Thoracic aorta (tissue), 2 donors: Measurements from ENCODE around the gene FBXO24. TPM values are rescaled to one million over a fixed set of nuclear protein-coding genes. Genes with fewer than 3 reads are reported as not detected.
"Not testable (repeated sequence)": the region's sequence is repeated elsewhere in the genome, so short reads cannot be mapped to it uniquely, and the experiment has no call there.

Source experiments
- ATAC-seq: fragments of 150-250 bp; one replicate; pipeline ENCODE4 v1.8.0; 2017; ENCODE audit warnings: low read depth; ENCODE audit not compliant: insufficient number of reproducible peaks, low FRiP score
- DNase-seq: peaks from one replicate; pipeline ENCODE4 v3.0.0-alpha.2; 2020; ENCODE audit warnings: low spot score
- H3K27ac ChIP-seq, 2 donors: fragments of 200-600 bp; sonication (generic); 1 replicate in 1 of 2; 2 replicates in 1 of 2; pipeline ENCODE4 v1.5.1; 2016; ENCODE audit warnings: mild to moderate bottlenecking in 2 of 2, moderate library complexity in 2 of 2
- H3K27me3 ChIP-seq: fragments of 200-600 bp; sonication (generic); replicated peaks from 2 replicates; pipeline ENCODE4 v1.6.0; 2016; ENCODE audit warnings: mild to moderate bottlenecking; ENCODE audit not compliant: insufficient read depth
- H3K36me3 ChIP-seq: fragments of 200-600 bp; sonication (generic); one replicate; pipeline ENCODE4 v1.5.1; 2016
- H3K4me1 ChIP-seq, 2 donors: fragments of 200-600 bp; sonication (generic); 1 replicate in 1 of 2; 2 replicates in 1 of 2; pipeline versions ENCODE4 v1.5.1 to v1.6.0; 2016; ENCODE audit warnings: low read depth in 2 of 2, mild to moderate bottlenecking in 1 of 2; ENCODE audit not compliant: control insufficient read depth in 1 of 2
- H3K4me3 ChIP-seq: fragments of 200-600 bp; sonication (generic); 2 replicates; pipeline ENCODE4 v1.5.1; 2016; ENCODE audit warnings: mild to moderate bottlenecking
- H3K9me3 ChIP-seq: fragments of 200-600 bp; sonication (generic); 2 replicates; pipeline ENCODE4 v1.5.1; 2016
- CTCF ChIP-seq: fragments of 200-600 bp; sonication (generic); IDR thresholded peaks from one replicate; pipeline ENCODE4 v1.5.1; 2019; ENCODE audit warnings: antibody characterized with exemption
- total RNA-seq, 2 donors: library from RNA; depleted of rRNA; stranded (reverse); fragments of >200 nt; gene quantifications; one replicate each; pipeline versions ENCODE4 v1.1.0 to v1.2.3, GENCODE V29; 2016

The FBXO24 gene
- total RNA-seq, 2 donors from 2014 or later = not detected

GRCh38 chr7:100540073-100540723 lies 45.9 kb upstream of the FBXO24 start:
- Histone ChIP-seq H3K4me3 (peak overlapping the region; percentile 87), H3K36me3 (no peaks in the 10 kb centered on the region), H3K9me3 (no peaks in the 10 kb centered on the region), H3K4me1 (peaks cover 18 to 41% of the 10 kb centered on the region in 2 donors), H3K27me3 (no peaks in the 10 kb centered on the region), H3K27ac (no peak overlapping the region)
- DNase-seq = no peak
- ATAC-seq = no peak
- no peak for TF ChIP-seq CTCF

GRCh38 chr7:100541309-100541708 lies 44.8 kb upstream of the FBXO24 start:
- not testable (repeated sequence) for DNase-seq, ATAC-seq, H3K27ac ChIP-seq, H3K36me3 ChIP-seq, H3K9me3 ChIP-seq, H3K4me3 ChIP-seq, H3K27me3 ChIP-seq
- peaks cover 22 to 52% of the 10 kb centered on the region in 2 donors for H3K4me1 ChIP-seq

GRCh38 chr7:100543586-100543985 lies 42.5 kb upstream of the FBXO24 start:
- DNase-seq (no peak), ATAC-seq (no peak)
- Histone ChIP-seq H3K4me3 (no peak overlapping the region), H3K4me1 (peaks cover 44 to 70% of the 10 kb centered on the region in 2 donors), H3K36me3 (no peaks in the 10 kb centered on the region), H3K27me3 (no peaks in the 10 kb centered on the region), H3K9me3 (no peaks in the 10 kb centered on the region), H3K27ac (peak overlapping the region; percentile 87 to 97)
- no peak for TF ChIP-seq CTCF

- Histone ChIP-seq H3K4me3 (no peak overlapping the region), H3K4me1 (peaks cover 46 to 77% of the 10 kb centered on the region in 2 donors), H3K27me3 (no peaks in the 10 kb centered on the region), H3K9me3 (no peaks in the 10 kb centered on the region), H3K36me3 (no peaks in the 10 kb centered on the region), H3K27ac (peak overlapping the region; percentile 87 to 97)
- ATAC-seq (no peak), DNase-seq (no peak)
- TF ChIP-seq CTCF = no peak
Observed at GRCh38 chr7:100544386-100544785, 41.7 kb upstream of the FBXO24 start.

GRCh38 chr7:100544967-100545359 lies 41.2 kb upstream of the FBXO24 start:
- Histone ChIP-seq H3K27ac (peak overlapping the region; percentile 87 to 97), H3K4me3 (peak overlapping the region; percentile 1), H3K9me3 (no peaks in the 10 kb centered on the region), H3K27me3 (no peaks in the 10 kb centered on the region), H3K4me1 (peaks cover 46 to 74% of the 10 kb centered on the region in 2 donors), H3K36me3 (no peaks in the 10 kb centered on the region)
- DNase-seq (no peak), ATAC-seq (no peak)
- no peak for TF ChIP-seq CTCF
